Urinary bladder (tissue), 4 donors: ENCODE results near the gene FLT4. TPM values are rescaled to one million over a fixed set of nuclear protein-coding genes. Genes with fewer than 3 reads are reported as not detected.

ENCODE experiments used
- DNase-seq: peaks from one replicate; pipeline ENCODE4 v3.0.0-alpha.2; 2015; ENCODE audit errors: extremely low spot score
- H3K27ac ChIP-seq: one replicate; pipeline ENCODE4 v1.5.1; 2013; ENCODE audit warnings: low read depth, mild to moderate bottlenecking, moderate library complexity
- H3K36me3 ChIP-seq: one replicate; pipeline ENCODE4 v1.6.1; 2013; ENCODE audit warnings: mild to moderate bottlenecking, moderate library complexity; ENCODE audit not compliant: insufficient read depth
- H3K4me1 ChIP-seq: one replicate; pipeline ENCODE4 v1.6.1; 2013; ENCODE audit warnings: mild to moderate bottlenecking, moderate library complexity; ENCODE audit not compliant: insufficient read depth
- H3K4me3 ChIP-seq: one replicate; pipeline ENCODE4 v1.5.1; 2013; ENCODE audit warnings: low read depth, low read length
- WGBS: extraction: QIAGEN DNeasy Blood & Tissue Kit; methylation state at CpG from one replicate; pipeline ENCODE4 v1.1.7; 2013; 5-methylcytosine and 5-hydroxymethylcytosine counted together
- polyA plus RNA-seq: library from polyadenylated mRNA; stranded (reverse); fragments of 200-250 nt; gene quantifications from one replicate; pipeline ENCODE4 v1.2.3, GENCODE V29; 2013
- total RNA-seq: library from RNA; depleted of rRNA; stranded (reverse); fragments of >200 nt; gene quantifications from one replicate; pipeline ENCODE4 v1.2.3, GENCODE V29; 2014
- donor health status: healthy with polysubstance abuse.
- donor health status: healthy.

Gene FLT4
- total and polyA plus RNA-seq, 2 donors = 8.4 to 18.2 TPM

DNA sequence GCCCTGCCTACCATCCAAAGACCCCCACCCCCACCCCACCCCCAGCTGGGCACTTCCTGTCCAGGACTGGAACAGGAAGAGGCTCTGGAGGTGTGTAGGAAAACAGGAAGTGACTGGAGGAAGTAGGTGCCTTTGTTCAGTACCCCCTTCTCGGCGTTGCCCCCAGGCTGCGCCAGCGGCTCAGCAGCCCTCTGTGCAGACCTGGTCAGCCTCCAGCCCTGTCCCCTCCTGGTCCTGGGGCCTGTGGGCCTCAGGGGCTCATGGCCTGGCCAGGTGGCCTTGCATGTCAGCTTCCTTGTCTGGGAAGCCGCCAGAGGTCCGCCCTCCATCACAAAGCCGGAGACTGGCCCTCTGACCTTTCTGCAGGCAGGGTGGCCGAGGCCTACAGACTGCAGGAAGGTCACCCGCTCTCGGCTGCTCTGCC is 26.0 kb downstream of the FLT4 start:
- H3K4me3 ChIP-seq = no peak overlapping the region

DNA sequence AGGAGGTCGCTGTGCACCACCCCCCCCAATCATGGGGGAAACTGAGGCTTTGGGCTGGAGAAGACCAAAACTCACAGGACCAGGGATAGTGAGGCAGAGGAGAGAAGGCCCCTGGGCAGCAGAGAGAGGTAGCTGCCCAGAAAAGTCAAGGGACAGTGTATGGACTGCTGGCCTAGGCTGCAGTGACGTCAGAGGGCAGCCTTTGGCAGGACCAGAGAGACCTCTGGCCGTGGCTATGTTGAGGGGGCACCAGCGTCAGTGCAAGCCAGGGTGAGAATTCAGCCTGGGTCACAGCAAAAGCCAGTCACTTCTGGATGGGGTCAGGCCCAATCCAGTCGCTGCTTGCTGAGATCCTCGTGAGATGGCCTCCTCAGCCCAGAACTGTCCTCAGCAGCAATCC is 26.5 kb downstream of the FLT4 start:
- Histone ChIP-seq H3K27ac (no peak overlapping the region), H3K4me3 (no peak overlapping the region), H3K4me1 (no peaks in the 10 kb centered on the region), H3K36me3 (no peaks in the 10 kb centered on the region)
- 90% methylated on average over 6 of the region's 6 CpGs for WGBS
- DNase-seq = no peak

More for the DNA sequence above, 26.0 kb downstream of the FLT4 start:
- Histone ChIP-seq H3K4me1 (no peaks in the 10 kb centered on the region), H3K36me3 (no peaks in the 10 kb centered on the region), H3K27ac (no peak overlapping the region)
- 81% methylated on average over 10 of the region's 10 CpGs for WGBS
- DNase-seq = no peak

DNA sequence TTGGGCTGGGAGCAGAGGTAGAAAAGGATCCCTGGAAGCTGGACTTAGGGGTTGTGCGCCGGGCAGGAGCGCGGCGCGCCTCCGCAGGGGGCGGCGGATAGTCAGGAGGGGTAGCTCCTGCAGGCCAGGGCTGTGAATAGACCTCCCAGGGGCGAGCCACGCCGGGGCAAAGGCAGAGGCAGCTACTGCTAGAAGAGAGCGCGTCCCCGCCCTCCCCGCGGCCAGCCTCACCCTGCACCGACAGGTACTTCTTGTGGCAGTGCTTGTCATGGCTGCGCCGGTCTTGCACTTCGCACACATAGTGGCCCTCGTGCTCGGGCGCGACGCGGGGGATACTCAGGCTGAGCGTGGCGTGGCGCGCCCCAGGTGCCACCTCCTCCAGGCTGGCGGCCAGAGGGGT is 28.1 kb downstream of the FLT4 start:
- H3K4me3 ChIP-seq = no peak overlapping the region
- no peak overlapping the region for H3K27ac ChIP-seq
- 85% methylated on average over 32 of the region's 32 CpGs for WGBS
- no peak for DNase-seq
- H3K4me1 ChIP-seq = no peaks in the 10 kb centered on the region
- H3K36me3 ChIP-seq = no peaks in the 10 kb centered on the region

DNA sequence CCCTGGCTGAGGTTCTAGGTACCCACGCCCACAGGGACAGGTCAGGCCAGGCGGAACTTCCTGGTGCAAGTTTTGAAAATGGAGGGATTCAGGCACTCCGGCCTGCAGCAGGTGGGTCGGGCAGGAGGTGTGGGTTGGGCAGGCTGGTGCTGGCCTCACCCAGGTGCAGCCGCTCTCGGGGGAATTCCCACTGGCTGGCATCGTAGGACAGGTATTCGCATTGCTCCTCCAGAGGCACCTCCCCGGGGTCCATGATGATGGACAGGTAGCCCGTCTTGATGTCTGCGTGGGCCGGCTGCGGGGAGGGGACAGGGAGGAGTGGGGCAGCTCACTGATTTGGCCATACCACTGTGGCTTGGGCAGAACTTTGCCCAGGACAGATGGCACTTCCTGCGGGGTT is 29.4 kb downstream of the FLT4 start:
- no peak overlapping the region for H3K27ac ChIP-seq
- no peaks in the 10 kb centered on the region for H3K36me3 ChIP-seq
- no peaks in the 10 kb centered on the region for H3K4me1 ChIP-seq
- 93% methylated on average over 14 of the region's 14 CpGs for WGBS
- H3K4me3 ChIP-seq = no peak overlapping the region
- no peak for DNase-seq

DNA sequence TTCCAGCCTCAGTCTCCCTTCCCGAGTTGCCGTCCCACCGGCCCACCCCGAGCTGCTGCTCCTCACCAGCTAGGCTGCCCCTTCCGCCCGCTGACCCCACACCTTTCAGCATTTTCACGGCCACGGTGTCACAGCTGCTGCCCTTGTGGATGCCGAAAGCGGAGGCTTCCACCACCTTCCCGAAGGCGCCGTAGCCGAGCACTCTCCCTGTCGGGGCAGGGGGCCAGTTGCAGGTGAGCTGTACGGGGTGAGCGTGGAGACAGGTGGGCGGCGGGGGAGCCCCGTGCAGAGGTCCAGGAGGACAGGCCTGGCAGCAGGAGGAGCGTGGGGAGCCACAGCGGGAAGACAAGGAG is 29.9 kb downstream of the FLT4 start:
- no peaks in the 10 kb centered on the region for H3K36me3 ChIP-seq
- no peak overlapping the region for H3K27ac ChIP-seq
- WGBS = 77% methylated on average over 22 of the region's 22 CpGs
- no peak for DNase-seq
- no peak overlapping the region for H3K4me3 ChIP-seq
- H3K4me1 ChIP-seq = no peaks in the 10 kb centered on the region

DNA sequence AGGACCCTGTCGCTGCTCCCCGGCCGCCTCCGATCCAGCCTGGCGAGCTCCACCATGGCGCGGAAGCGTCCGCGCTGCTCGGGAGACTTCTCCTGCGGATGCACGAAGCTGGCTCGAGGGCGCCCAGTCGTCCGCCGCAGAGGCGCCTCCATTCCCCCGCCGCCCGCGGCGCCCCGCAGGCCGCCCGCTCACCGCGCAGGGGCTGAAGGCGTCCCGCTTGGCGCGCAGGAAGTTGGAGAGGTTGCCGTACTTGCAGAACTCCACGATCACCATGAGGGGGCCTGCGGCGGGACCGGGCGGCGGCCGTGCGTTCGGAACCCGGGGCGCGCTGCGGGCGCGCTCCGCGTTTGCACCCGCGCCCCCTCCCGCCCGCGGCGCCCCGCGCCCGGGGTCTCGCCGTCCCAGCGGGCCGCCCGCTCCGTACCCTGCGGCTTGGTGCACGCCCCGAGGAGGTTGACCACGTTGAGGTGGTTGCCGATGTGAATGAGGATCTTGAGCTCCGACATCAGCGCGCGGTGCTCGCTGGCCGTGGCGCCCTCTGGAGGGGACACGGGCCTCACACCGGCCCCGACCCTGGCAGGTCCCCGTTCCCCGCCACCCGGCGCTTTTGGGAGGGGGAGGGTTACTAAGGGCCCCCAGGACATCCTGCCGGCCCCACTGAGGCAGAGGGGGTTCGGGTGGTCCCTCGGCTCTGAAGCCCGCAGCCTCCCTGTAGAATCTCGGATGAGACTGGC is 30.4 kb downstream of the FLT4 start:
- WGBS = 12% methylated on average over 90 of the region's 90 CpGs
- no peaks in the 10 kb centered on the region for H3K36me3 ChIP-seq
- H3K4me3 ChIP-seq = peak overlapping the region; percentile 12
- no peaks in the 10 kb centered on the region for H3K4me1 ChIP-seq
- DNase-seq = no peak
- H3K27ac ChIP-seq = no peak overlapping the region

DNA sequence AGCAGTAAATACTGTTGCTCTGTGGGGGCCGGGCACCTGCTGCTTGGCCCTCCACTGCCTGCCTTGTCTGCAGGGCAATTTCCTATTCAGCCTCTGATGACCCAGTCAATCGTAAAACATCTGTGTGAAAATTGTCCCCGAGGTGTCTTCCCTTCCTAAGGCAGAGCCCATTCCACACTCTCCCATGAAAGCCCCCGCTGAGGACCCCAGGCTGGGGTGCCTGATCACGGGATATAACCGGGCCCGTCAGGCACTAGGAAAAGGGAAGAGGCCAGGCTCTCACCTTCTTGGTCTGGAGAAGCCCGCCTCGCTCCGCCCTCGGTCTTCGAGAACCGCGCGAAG is 30.9 kb downstream of the FLT4 start:
- DNase-seq = no peak
- Histone ChIP-seq H3K4me3 (no peak overlapping the region), H3K4me1 (no peaks in the 10 kb centered on the region), H3K27ac (no peak overlapping the region), H3K36me3 (no peaks in the 10 kb centered on the region)
- WGBS = 18% methylated on average over 15 of the region's 15 CpGs

DNA sequence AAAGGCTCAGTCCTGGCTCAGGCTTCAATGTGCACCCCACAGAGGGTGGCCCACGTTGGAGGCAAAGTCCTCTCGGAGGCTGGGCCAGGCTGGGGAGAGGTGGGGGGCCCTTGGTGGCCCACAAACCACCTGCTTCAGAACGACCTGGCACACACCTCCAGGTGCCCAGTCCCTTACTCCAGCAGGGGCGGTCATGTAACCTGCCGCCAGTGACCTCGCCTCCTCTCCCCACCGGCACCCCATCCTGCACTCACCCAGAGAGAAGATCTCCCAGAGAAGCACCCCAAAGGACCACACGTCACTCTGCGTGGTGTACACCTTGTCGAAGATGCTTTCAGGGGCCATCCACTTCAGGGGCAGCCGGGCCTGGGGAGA is 35.6 kb downstream of the FLT4 start:
- Histone ChIP-seq H3K27ac (no peak overlapping the region), H3K4me1 (no peaks in the 10 kb centered on the region), H3K36me3 (no peaks in the 10 kb centered on the region), H3K4me3 (no peak overlapping the region)
- no peak for DNase-seq
- 82% methylated on average over 11 of the region's 11 CpGs for WGBS

DNA sequence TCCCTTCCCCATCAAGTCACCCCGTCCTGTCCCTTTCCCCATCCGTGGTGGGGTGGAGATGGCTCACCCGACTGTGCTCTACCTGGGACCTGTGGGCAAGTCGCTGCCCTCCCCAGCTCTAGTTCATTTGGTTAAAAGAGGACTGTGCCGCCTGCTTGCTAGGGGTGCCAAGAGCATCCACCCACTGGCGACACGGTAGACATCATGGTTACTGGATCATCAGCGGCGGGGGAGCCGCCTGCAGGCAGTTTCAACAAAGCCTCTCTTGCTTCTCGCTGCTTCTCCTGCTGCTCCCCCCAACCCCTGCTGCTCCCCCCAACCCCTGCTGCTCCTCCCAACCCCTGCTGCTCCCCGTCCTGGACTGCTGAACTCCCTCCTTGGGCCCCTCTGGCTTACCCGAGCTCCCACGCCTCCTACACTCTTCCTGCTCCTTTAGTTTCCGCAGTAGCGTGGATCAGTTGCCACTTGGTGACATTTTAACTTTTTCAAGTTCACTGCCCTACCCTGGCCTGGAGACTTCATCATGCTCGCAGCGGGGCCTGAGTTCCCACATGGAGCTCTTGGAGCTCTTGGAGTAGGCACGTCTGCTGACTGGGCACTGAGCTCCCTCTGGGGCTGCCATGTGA is 36.1 kb downstream of the FLT4 start:
- Histone ChIP-seq H3K4me3 (no peak overlapping the region), H3K4me1 (no peaks in the 10 kb centered on the region), H3K36me3 (no peaks in the 10 kb centered on the region), H3K27ac (no peak overlapping the region)
- WGBS = 81% methylated on average over 19 of the region's 19 CpGs
- DNase-seq = no peak

DNA sequence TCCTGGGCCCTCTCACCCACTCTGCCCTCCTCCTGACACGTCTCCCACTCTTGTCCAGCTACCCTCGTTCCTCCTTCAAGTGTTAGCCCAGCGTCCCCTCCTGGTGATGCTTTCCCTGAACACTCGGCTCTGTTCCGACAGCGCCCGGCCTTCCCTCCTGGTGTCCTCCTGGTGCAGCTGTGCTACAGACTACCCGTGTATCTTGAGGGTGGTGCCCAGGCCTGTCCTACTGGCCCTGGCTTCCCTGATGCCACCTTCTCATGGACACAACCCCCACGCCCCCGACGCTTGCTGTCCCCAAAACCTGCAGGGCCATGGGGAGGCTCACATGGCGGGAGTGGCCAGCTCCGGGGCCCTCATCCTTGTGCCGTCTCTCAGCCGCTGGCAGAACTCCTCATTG is 36.7 kb downstream of the FLT4 start:
- Histone ChIP-seq H3K4me3 (no peak overlapping the region), H3K27ac (no peak overlapping the region), H3K4me1 (no peaks in the 10 kb centered on the region), H3K36me3 (no peaks in the 10 kb centered on the region)
- WGBS = 84% methylated on average over 15 of the region's 15 CpGs
- no peak for DNase-seq

DNA sequence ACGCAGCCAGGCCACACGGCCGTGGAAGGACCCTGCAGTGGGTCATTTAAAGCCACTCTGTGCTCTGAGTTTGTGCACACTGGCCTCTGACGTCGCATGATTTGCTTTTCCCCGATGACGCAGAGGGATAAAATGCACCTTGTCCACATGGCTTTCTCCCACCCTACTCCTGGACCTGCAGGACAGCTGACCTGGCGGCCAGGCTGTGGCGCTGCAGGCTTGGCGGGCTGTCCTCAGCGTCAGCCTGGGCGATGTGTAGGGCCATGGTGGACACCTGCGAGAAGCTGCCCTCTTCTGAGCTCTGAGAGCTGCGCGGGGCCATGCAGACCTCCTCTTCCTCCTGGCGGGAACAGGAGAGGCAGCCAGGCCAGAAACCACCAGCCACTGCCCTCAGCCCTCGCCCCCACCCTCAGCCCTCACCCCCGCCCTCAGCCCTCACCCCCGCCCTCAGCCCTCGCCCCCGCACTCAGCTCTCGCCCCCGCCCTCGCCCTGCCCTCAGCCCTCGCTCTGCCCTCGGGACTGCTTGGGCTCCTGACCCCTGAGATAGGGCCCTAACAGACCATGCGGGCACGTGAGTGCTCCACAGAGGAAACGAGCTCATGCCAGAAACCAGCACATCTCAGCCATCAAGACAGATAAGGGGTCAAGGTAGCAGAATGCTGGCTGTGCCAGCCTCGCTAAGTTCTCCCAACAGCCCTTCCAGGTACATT is 38.1 kb downstream of the FLT4 start:
- Histone ChIP-seq H3K4me1 (no peaks in the 10 kb centered on the region), H3K36me3 (no peaks in the 10 kb centered on the region), H3K4me3 (no peak overlapping the region), H3K27ac (no peak overlapping the region)
- DNase-seq = no peak
- WGBS = 88% methylated on average over 30 of the region's 30 CpGs

DNA sequence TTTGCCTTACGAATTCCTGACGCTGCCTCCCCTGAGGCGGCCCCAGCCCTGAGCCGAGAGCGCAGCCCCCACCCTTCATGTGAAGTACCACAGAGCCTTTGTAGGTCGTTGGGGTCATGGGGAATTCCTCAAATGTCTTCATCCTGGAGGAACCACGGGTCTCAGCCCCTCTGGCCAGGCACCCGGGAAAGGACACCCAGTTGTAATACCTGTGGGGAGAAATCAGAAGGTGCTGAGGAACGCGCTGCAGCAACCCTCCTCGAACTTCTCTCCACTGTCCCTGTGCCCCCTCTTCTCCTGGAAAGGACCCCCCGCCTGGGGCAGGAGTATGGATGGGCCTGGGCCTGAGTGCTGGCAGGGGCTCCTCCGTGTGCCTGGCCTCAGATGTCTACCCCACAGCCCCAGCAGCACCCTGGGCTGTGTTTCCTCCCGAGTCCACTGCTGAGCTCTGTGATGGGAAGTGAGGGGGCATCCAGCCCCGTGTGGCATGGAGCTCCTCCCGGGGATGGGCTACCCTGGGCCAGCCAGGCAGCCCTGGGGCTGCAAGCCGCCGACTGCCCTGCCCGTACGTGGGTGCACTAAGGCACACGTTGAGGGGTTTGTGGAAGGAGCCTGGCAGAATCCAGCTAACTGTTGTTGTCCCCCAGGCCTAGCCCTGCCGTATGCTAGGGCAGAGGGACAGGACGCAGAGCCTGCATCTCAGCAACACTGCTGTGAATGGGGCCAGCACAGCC is 39.4 kb downstream of the FLT4 start:
- H3K27ac ChIP-seq = no peak overlapping the region
- no peak for DNase-seq
- no peaks in the 10 kb centered on the region for H3K36me3 ChIP-seq
- WGBS = 77% methylated on average over 23 of the region's 23 CpGs
- H3K4me3 ChIP-seq = no peak overlapping the region
- no peaks in the 10 kb centered on the region for H3K4me1 ChIP-seq

DNA sequence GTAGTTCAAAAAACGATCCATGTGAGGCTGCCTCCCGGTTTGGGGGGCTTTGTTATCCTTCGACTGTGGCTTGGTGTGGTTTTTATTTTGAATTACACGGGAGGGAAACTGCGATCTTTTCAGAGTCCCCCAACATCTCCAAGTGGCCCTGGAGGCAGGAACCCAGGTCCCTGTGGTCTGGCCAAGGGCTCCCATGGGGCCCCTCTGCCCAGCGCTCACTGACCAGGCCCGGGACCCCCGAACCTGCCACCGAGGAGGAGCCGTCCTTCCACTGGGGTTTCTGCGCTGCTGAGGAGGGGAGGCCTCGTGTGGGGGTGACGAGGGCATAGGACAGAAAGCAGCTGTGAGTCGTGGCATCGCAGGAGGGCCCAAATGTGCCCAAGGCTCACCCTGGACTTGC is 40.0 kb downstream of the FLT4 start:
- Histone ChIP-seq H3K4me3 (no peak overlapping the region), H3K27ac (no peak overlapping the region), H3K36me3 (no peaks in the 10 kb centered on the region), H3K4me1 (no peaks in the 10 kb centered on the region)
- WGBS = 84% methylated on average over 15 of the region's 15 CpGs
- DNase-seq = no peak
